Fibroblast of lung (primary cell): ENCODE results near the gene DOC2B.

Experiments
- CTCF ChIP-seq, 2 donors: IDR thresholded peaks in 1 of 2; conservative IDR thresholded peaks in 1 of 2; 1 replicate in 1 of 2; 2 replicates in 1 of 2; pipeline ENCODE4 v1.5.1; 2011 to 2012; ENCODE audit warnings: low read length in 2 of 2, control low read depth in 1 of 2, inconsistent platforms in 1 of 2, low read depth in 1 of 2, mild to moderate bottlenecking in 1 of 2
- EZH2 ChIP-seq: IDR thresholded peaks from 2 replicates; pipeline ENCODE4 v1.5.1; 2012; ENCODE audit warnings: low read length, control low read depth, mild to moderate bottlenecking; ENCODE audit errors: missing control alignments

GRCh38 chr17:192666-193425 lies 11.4 kb upstream of the DOC2B start:
- TF ChIP-seq CTCF (conservative IDR thresholded peaks at IDR 0.05 in 1 of 2, IDR thresholded peaks at IDR 0.05 in 1 of 2; ENCODE audit: low read depth in 1 of 2, low read length in 2 of 2) (no peak), EZH2 (no peak)
